Transverse colon (tissue), 4 donors: ENCODE measurements around the gene SLC25A13. TPM values are rescaled to one million over a fixed set of nuclear protein-coding genes. Genes with fewer than 3 reads are reported as not detected.

ENCODE experiments used
- DNase-seq: peaks from one replicate; pipeline ENCODE4 v3.0.0-alpha.2; 2019
- H3K27ac ChIP-seq, 4 donors: fragments of 200-600 bp; sonication (generic); 2 replicates each; pipeline ENCODE4 v1.5.1; 2016 to 2018; ENCODE audit warnings: inconsistent platforms in 4 of 4
- H3K27me3 ChIP-seq: fragments of 200-600 bp; sonication (generic); 2 replicates; pipeline ENCODE4 v1.5.1; 2017; ENCODE audit warnings: inconsistent platforms
- H3K36me3 ChIP-seq, 4 donors: fragments of 200-600 bp; sonication (generic); 2 replicates each; pipeline ENCODE4 v1.5.1; 2017 to 2019; ENCODE audit warnings: inconsistent platforms in 4 of 4
- H3K4me1 ChIP-seq, 4 donors: fragments of 200-600 bp; sonication (generic); 2 replicates each; pipeline ENCODE4 v1.5.1; 2017 to 2020; ENCODE audit warnings: inconsistent platforms in 4 of 4
- H3K4me3 ChIP-seq, 4 donors: fragments of 200-600 bp; sonication (generic); 1 replicate in 1 of 4; 2 replicates in 3 of 4; pipeline versions ENCODE4 v1.5.1 to v1.6.1; 2017 to 2019; ENCODE audit warnings: inconsistent platforms in 4 of 4
- H3K9me3 ChIP-seq, 2 donors: fragments of 200-600 bp; sonication (generic); 2 replicates each; pipeline ENCODE4 v1.5.1; 2017 to 2019; ENCODE audit warnings: inconsistent platforms in 2 of 2
- CTCF ChIP-seq, 5 experiments: fragments of 200-600 bp in 3 of 5; fragments of 450-650 bp in 2 of 5; sonication (generic) in 3 of 5; IDR thresholded peaks; 1 replicate in 2 of 5; 2 replicates in 3 of 5; pipeline ENCODE4 v1.5.1; 2016 to 2017; ENCODE audit warnings: antibody characterized with exemption in 5 of 5, inconsistent platforms in 3 of 5, mild to moderate bottlenecking in 2 of 5, moderate library complexity in 1 of 5
- EP300 ChIP-seq: sonication (generic); formaldehyde crosslinking; IDR thresholded peaks from one replicate; pipeline ENCODE4 v1.6.1; 2017; ENCODE audit warnings: antibody characterized with exemption, low read depth
- POLR2A ChIP-seq: fragments of 450-650 bp; IDR thresholded peaks from one replicate; pipeline ENCODE4 v1.6.1; 2016; ENCODE audit warnings: antibody characterized with exemption, mild to moderate bottlenecking, moderate library complexity
- POLR2AphosphoS5 ChIP-seq, 3 donors: sonication (generic); formaldehyde crosslinking; IDR thresholded peaks; one replicate each; pipeline ENCODE4 v1.6.1; 2016; ENCODE audit warnings: antibody characterized with exemption in 3 of 3
- WGBS, 2 donors: methylation state at CpG; one replicate each; pipeline ENCODE4 v1.1.5; 2018; ENCODE audit warnings: low coverage in 1 of 2; 5-methylcytosine and 5-hydroxymethylcytosine counted together
- in situ Hi-C, 4 donors: fragments of 200-750 bp; cut with MboI; loops; one replicate each; pipeline versions ENCODE4 v1.15.0 to v1.15.1; 2017; ENCODE audit warnings: low sequenced_read_pairs in 3 of 4, low pct_ligation_motif_present in 1 of 4, low pct_unique_long_range_greater_than_20kb in 1 of 4
- intact Hi-C: fragments of 100-400 bp; cut with DNase I; formaldehyde crosslinking; loops from one replicate; pipeline ENCODE4 v1.15.1; 2023; ENCODE audit warnings: low total_unique reads
- total RNA-seq, 4 donors: library from RNA; depleted of rRNA; stranded (reverse); fragments of >200 nt; gene quantifications; one replicate each; pipeline ENCODE4 v1.1.0, GENCODE V29; 2016

The SLC25A13 gene
- total RNA-seq, 4 donors from 2014 or later: 7.8 to 68.9 (median 59.6) TPM

GRCh38 chr7:96236198-96237039, 85.5 kb downstream of the SLC25A13 start:
- TF ChIP-seq POLR2AphosphoS5 (IDR thresholded peaks at IDR 0.05) (peak in 1 of 3 donors; percentile 31), EP300 (no peak), CTCF (IDR thresholded peaks at IDR 0.05) (no peak), POLR2A (no peak)
- peaks cover 0 to 10% (median 4%) of the 10 kb centered on the region in 4 donors for H3K4me1 ChIP-seq
- H3K27me3 ChIP-seq: no peaks in the 10 kb centered on the region
- no peak for DNase-seq
- H3K9me3 ChIP-seq: no peaks in the 10 kb centered on the region
- in situ Hi-C loops: no loop called here
- WGBS, 2 donors: 59 to 76% methylated on average over 4 to 5 of the region's 5 CpGs
- H3K36me3 ChIP-seq: peaks cover 0 to 8% (median 0%) of the 10 kb centered on the region in 4 donors
- H3K27ac ChIP-seq: peak overlapping the region; percentile 3 to 28 (median 17)
- intact Hi-C loops: no loop called here
- no peak overlapping the region for H3K4me3 ChIP-seq

GRCh38 chr7:96235281-96235680, 86.6 kb downstream of the SLC25A13 start:
- Histone ChIP-seq H3K27me3 (no peaks in the 10 kb centered on the region), H3K4me3 (no peak overlapping the region), H3K27ac (peak overlapping the region in 1 of 4 donors; percentile 28), H3K9me3 (no peaks in the 10 kb centered on the region), H3K36me3 (peaks cover 0 to 8% (median 0%) of the 10 kb centered on the region in 4 donors), H3K4me1 (peaks cover 0 to 10% (median 4%) of the 10 kb centered on the region in 4 donors)
- in situ Hi-C loops: no loop called here
- intact Hi-C loops: no loop called here
- no peak for TF ChIP-seq POLR2AphosphoS5 (IDR thresholded peaks at IDR 0.05)
- no peak for TF ChIP-seq EP300
- TF ChIP-seq POLR2A: no peak
- TF ChIP-seq CTCF (IDR thresholded peaks at IDR 0.05): no peak
- DNase-seq: no peak
- WGBS, 2 donors: 67 to 79% methylated on average over 2 of the region's 2 CpGs

- no peak overlapping the region for H3K27ac ChIP-seq
- H3K4me3 ChIP-seq: no peak overlapping the region
- H3K27me3 ChIP-seq: no peaks in the 10 kb centered on the region
- no peaks in the 10 kb centered on the region for H3K9me3 ChIP-seq
- 94 to 97% methylated on average over 5 of the region's 5 CpGs for WGBS, 2 donors
- no peak for DNase-seq
- TF ChIP-seq POLR2AphosphoS5 (IDR thresholded peaks at IDR 0.05): no peak
- TF ChIP-seq EP300: no peak
- H3K36me3 ChIP-seq: peaks cover 0 to 8% (median 1%) of the 10 kb centered on the region in 4 donors
- intact Hi-C loops: no loop called here
- H3K4me1 ChIP-seq: peaks cover 0 to 10% (median 4%) of the 10 kb centered on the region in 4 donors
- in situ Hi-C loops: no loop called here
Observed at GRCh38 chr7:96233528-96234154, 88.3 kb downstream of the SLC25A13 start.

- Histone ChIP-seq H3K4me3 (no peak overlapping the region), H3K36me3 (peaks cover 0 to 8% (median 3%) of the 10 kb centered on the region in 4 donors), H3K27me3 (no peaks in the 10 kb centered on the region), H3K4me1 (peaks cover 0 to 10% (median 4%) of the 10 kb centered on the region in 4 donors), H3K27ac (no peak overlapping the region), H3K9me3 (no peaks in the 10 kb centered on the region)
- no peak for DNase-seq
- 89 to 100% methylated on average over 3 of the region's 3 CpGs for WGBS, 2 donors
- intact Hi-C loops (no loop called here), in situ Hi-C loops (no loop called here)
- TF ChIP-seq CTCF (IDR thresholded peaks at IDR 0.05): no peak
- TF ChIP-seq POLR2A: no peak
- no peak for TF ChIP-seq POLR2AphosphoS5 (IDR thresholded peaks at IDR 0.05)
- no peak for TF ChIP-seq EP300
Observed at GRCh38 chr7:96233084-96233483, 88.8 kb downstream of the SLC25A13 start.
